ENCODE results near the gene KCNC2.

The KCNC2 gene

GRCh38 chr12:75047885-75048525, 161.6 kb downstream of the KCNC2 start:
- no peak for FAIRE-seq

- no peak for FAIRE-seq
These were observed 167.5 kb downstream of the KCNC2 start for GRCh38 chr12:75042125-75042524.

- no peak for FAIRE-seq
These were observed 168.2 kb downstream of the KCNC2 start for GRCh38 chr12:75041472-75041871.

- FAIRE-seq, result no peak
These were observed 189.5 kb downstream of the KCNC2 start for GRCh38 chr12:75020068-75020557.

GRCh38 chr12:75011120-75011519, 198.5 kb downstream of the KCNC2 start:
- FAIRE-seq, result no peak

- FAIRE-seq, result peak; percentile 78
These were observed 202.5 kb downstream of the KCNC2 start for GRCh38 chr12:75007133-75007532.

GRCh38 chr12:75000120-75000519, 209.5 kb downstream of the KCNC2 start:
- no peak for FAIRE-seq

- no peak for FAIRE-seq
These were observed 210.2 kb downstream of the KCNC2 start for GRCh38 chr12:74999474-74999873.
